ENCODE results near the gene CNKSR2.

GRCh38 chrX:21379991-21380390 is 5.8 kb downstream of the CNKSR2 start:
- TF ChIP-seq CTCF (conservative IDR thresholded peaks at IDR 0.05; ENCODE audit: low read depth, low read length): no peak
- no peak for TF ChIP-seq EZH2 (IDR thresholded peaks at IDR 0.05; ENCODE audit: borderline replicate concordance, low read depth, low read length, poor library complexity, severe bottlenecking)

Measured in A673 (cell line).